Thoracic aorta (tissue), 2 donors: ENCODE results near the gene DSCAM. TPM values are rescaled to one million over a fixed set of nuclear protein-coding genes. Genes with fewer than 3 reads are reported as not detected.
"Not testable (repeated sequence)": the region's sequence is repeated elsewhere in the genome, so short reads cannot be mapped to it uniquely, and the experiment has no call there.

Experiments
- ATAC-seq: fragments of 150-250 bp; one replicate; pipeline ENCODE4 v1.8.0; 2017; ENCODE audit warnings: low read depth; ENCODE audit not compliant: insufficient number of reproducible peaks, low FRiP score
- DNase-seq: peaks from one replicate; pipeline ENCODE4 v3.0.0-alpha.2; 2020; ENCODE audit warnings: low spot score
- H3K27ac ChIP-seq, 2 donors: fragments of 200-600 bp; sonication (generic); 1 replicate in 1 of 2; 2 replicates in 1 of 2; pipeline ENCODE4 v1.5.1; 2016; ENCODE audit warnings: mild to moderate bottlenecking in 2 of 2, moderate library complexity in 2 of 2
- H3K27me3 ChIP-seq: fragments of 200-600 bp; sonication (generic); replicated peaks from 2 replicates; pipeline ENCODE4 v1.6.0; 2016; ENCODE audit warnings: mild to moderate bottlenecking; ENCODE audit not compliant: insufficient read depth
- H3K36me3 ChIP-seq: fragments of 200-600 bp; sonication (generic); one replicate; pipeline ENCODE4 v1.5.1; 2016
- H3K4me1 ChIP-seq, 2 donors: fragments of 200-600 bp; sonication (generic); 1 replicate in 1 of 2; 2 replicates in 1 of 2; pipeline versions ENCODE4 v1.5.1 to v1.6.0; 2016; ENCODE audit warnings: low read depth in 2 of 2, mild to moderate bottlenecking in 1 of 2; ENCODE audit not compliant: control insufficient read depth in 1 of 2
- H3K4me3 ChIP-seq: fragments of 200-600 bp; sonication (generic); 2 replicates; pipeline ENCODE4 v1.5.1; 2016; ENCODE audit warnings: mild to moderate bottlenecking
- H3K9me3 ChIP-seq: fragments of 200-600 bp; sonication (generic); 2 replicates; pipeline ENCODE4 v1.5.1; 2016
- total RNA-seq, 2 donors: library from RNA; depleted of rRNA; stranded (reverse); fragments of >200 nt; gene quantifications; one replicate each; pipeline versions ENCODE4 v1.1.0 to v1.2.3, GENCODE V29; 2016
- TF ChIP-seq, protein P1 (sequence below): fragments of 200-600 bp; sonication (generic); IDR thresholded peaks from one replicate; pipeline ENCODE4 v1.5.1; 2019; ENCODE audit warnings: antibody characterized with exemption

DSCAM gene
- total RNA-seq, 2 donors from 2014 or later: not detected

DNA sequence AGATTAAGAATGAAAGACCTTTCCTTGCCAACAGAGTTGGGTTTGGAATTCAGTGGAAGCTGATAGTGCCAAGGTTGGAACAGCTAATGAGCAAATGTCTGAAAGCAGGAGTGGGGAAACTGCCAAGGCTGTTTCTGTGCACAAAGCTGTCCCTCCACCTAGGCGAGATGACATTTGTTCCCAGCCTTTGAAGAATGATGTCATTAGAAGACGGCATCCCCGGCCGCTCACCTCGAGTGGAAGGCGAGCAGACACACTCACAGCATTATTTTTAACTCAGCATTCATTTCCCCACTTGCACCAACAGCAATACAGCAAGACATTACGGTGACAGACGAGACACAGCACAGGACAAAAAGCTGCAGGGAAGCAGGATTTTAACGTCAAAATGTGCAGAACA is 515.8 kb downstream of the DSCAM start:
- Histone ChIP-seq H3K27me3 (no peaks in the 10 kb centered on the region), H3K27ac (no peak overlapping the region), H3K4me1 (no peaks in the 10 kb centered on the region), H3K9me3 (no peaks in the 10 kb centered on the region), H3K4me3 (no peak overlapping the region), H3K36me3 (no peaks in the 10 kb centered on the region)
- TF ChIP-seq, protein P1, sequence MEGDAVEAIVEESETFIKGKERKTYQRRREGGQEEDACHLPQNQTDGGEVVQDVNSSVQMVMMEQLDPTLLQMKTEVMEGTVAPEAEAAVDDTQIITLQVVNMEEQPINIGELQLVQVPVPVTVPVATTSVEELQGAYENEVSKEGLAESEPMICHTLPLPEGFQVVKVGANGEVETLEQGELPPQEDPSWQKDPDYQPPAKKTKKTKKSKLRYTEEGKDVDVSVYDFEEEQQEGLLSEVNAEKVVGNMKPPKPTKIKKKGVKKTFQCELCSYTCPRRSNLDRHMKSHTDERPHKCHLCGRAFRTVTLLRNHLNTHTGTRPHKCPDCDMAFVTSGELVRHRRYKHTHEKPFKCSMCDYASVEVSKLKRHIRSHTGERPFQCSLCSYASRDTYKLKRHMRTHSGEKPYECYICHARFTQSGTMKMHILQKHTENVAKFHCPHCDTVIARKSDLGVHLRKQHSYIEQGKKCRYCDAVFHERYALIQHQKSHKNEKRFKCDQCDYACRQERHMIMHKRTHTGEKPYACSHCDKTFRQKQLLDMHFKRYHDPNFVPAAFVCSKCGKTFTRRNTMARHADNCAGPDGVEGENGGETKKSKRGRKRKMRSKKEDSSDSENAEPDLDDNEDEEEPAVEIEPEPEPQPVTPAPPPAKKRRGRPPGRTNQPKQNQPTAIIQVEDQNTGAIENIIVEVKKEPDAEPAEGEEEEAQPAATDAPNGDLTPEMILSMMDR: no peak
- DNase-seq: no peak
- no peak for ATAC-seq

DNA sequence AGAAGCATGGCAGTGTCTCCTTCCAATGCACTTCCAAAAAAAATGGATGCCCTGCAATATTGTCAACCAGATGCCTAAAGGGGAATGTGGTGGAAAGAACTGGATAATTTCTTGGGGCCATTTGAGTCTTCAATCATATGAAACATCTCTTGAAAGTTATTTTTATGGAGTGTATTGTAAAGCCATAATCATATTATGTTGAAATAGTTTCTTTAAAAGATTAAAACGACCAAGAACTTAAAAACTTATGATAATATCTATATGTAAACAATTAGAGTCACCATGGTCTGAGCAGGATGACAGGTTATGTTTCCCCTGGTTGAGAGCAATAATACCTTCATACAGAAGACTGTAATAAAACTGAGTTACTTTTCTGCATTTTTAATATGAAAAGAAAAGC is 522.6 kb downstream of the DSCAM start:
- H3K9me3 ChIP-seq: no peaks in the 10 kb centered on the region
- H3K4me1 ChIP-seq: no peaks in the 10 kb centered on the region
- no peak overlapping the region for H3K27ac ChIP-seq
- no peak overlapping the region for H3K4me3 ChIP-seq
- H3K36me3 ChIP-seq: no peaks in the 10 kb centered on the region
- TF ChIP-seq, protein P1: no peak
- ATAC-seq: no peak
- H3K27me3 ChIP-seq: no peaks in the 10 kb centered on the region
- no peak for DNase-seq

DNA sequence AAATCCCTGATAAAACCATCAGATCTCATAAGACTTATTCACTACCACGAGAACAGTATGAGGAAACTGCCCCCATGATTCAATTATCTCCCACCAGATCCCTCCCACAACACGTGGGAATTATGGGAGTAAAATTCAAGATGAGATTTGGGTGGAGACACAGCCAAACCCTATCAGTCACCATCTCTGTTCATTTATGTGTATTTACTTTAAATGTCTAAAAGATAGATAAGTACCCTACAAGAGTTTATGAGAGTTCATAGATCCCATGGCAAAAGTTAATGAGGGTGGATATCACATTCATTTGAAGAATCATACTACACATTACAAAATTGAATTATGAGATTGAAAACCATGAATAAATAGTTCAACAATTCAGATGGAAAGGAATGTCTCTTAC is 526.2 kb downstream of the DSCAM start:
- not testable (repeated sequence) for H3K27me3 ChIP-seq, H3K27ac ChIP-seq, H3K4me3 ChIP-seq, H3K4me1 ChIP-seq, H3K36me3 ChIP-seq, H3K9me3 ChIP-seq, DNase-seq, ATAC-seq

DNA sequence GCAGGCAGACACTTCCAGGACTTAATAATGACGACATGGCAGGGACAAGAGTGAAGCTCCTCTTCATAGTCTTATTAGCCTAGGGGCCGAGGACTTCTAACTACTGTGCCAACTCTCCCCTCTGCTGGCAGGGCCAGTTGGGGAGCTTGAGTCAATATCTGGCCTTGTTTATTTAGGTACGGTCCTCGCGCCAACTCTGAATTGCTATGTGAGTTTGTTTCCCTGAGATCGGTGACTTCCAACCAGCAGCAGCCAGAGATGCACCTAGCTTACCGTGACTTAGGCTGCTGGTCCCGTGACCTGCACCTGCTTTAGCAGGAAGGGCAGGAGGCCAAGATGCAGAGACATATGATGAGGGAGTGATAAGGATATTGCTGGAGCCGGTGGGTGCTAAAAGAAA is 528.6 kb downstream of the DSCAM start:
- no peaks in the 10 kb centered on the region for H3K4me1 ChIP-seq
- no peaks in the 10 kb centered on the region for H3K27me3 ChIP-seq
- H3K9me3 ChIP-seq: no peaks in the 10 kb centered on the region
- no peaks in the 10 kb centered on the region for H3K36me3 ChIP-seq
- ATAC-seq: no peak
- DNase-seq: no peak
- no peak overlapping the region for H3K4me3 ChIP-seq
- no peak overlapping the region for H3K27ac ChIP-seq
- TF ChIP-seq, protein P1: no peak

DNA sequence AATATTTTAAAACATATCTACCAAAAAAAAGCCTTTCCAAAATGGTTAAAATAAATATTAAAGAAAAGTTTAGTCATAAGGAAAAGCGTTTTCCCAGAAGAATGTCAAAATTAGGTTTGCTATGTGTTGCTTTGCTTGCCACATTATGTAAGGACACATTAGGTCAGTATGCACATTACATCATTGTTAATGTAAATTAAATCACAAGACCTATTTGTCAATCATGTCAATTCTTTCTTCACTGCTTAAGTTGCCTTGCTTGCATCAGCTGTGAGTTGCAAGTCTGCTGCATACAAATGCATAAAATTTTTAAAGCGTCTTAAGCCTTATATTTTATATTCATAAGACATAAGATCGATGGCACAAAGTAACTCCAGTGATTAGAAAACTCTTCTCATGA is 530.9 kb downstream of the DSCAM start:
- H3K4me3 ChIP-seq: no peak overlapping the region
- H3K27me3 ChIP-seq: no peaks in the 10 kb centered on the region
- H3K9me3 ChIP-seq: no peaks in the 10 kb centered on the region
- no peaks in the 10 kb centered on the region for H3K36me3 ChIP-seq
- no peak for ATAC-seq
- H3K27ac ChIP-seq: no peak overlapping the region
- no peaks in the 10 kb centered on the region for H3K4me1 ChIP-seq
- TF ChIP-seq, protein P1: no peak
- no peak for DNase-seq

DNA sequence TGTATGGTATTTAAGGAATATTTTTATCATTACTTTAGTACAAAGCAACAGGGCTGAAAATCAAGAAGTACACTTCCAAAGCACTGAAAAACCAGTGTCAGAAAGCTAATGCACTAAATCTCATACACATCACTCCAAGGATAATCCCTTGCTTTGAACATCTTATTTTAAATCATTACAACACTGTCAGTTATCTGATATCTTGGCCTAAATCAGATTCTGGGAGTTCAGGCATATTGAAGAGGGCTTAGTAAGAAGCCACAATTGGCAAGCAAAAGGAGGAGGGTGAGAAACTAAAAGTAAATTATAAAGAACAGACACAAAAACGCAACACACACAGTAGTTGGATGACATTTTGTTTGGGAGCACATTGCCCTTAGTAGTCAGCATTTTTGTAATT is 531.3 kb downstream of the DSCAM start:
- H3K27me3 ChIP-seq: no peaks in the 10 kb centered on the region
- no peak overlapping the region for H3K27ac ChIP-seq
- no peak overlapping the region for H3K4me3 ChIP-seq
- TF ChIP-seq, protein P1: no peak
- ATAC-seq (no peak), DNase-seq (no peak)
- H3K9me3 ChIP-seq: no peaks in the 10 kb centered on the region
- H3K4me1 ChIP-seq: no peaks in the 10 kb centered on the region
- no peaks in the 10 kb centered on the region for H3K36me3 ChIP-seq
